ENCODE data around the gene WNT11.

Gene WNT11

GRCh38 chr11:76244316-76244851 lies 38.1 kb upstream of the WNT11 start:
- no peaks in the 10 kb centered on the region for H3K27me3 ChIP-seq (ENCODE audit: control insufficient read depth in 1 of 2, insufficient read depth in 2 of 2, low read length in 2 of 2)
- no peaks in the 10 kb centered on the region for H3K4me1 ChIP-seq (ENCODE audit: insufficient read depth, low read length)
- H3K27ac ChIP-seq (ENCODE audit: low read depth, low read length): no peak overlapping the region
- H3K4me3 ChIP-seq (ENCODE audit: low read depth in 1 of 2, low read length in 2 of 2): no peak overlapping the region
- no peak overlapping the region for H3K9ac ChIP-seq (ENCODE audit: low read length)
- H3K9me3 ChIP-seq (ENCODE audit: low read length): no peaks in the 10 kb centered on the region
- no peaks in the 10 kb centered on the region for H3K36me3 ChIP-seq (ENCODE audit: insufficient read depth, low read length)

- Histone ChIP-seq H3K9me3 (ENCODE audit: low read length) (no peaks in the 10 kb centered on the region), H3K27me3 (ENCODE audit: control insufficient read depth in 1 of 2, insufficient read depth in 2 of 2, low read length in 2 of 2) (no peaks in the 10 kb centered on the region), H3K9ac (ENCODE audit: low read length) (no peak overlapping the region), H3K4me1 (ENCODE audit: insufficient read depth, low read length) (no peaks in the 10 kb centered on the region), H3K27ac (ENCODE audit: low read depth, low read length) (no peak overlapping the region), H3K4me3 (ENCODE audit: low read depth in 1 of 2, low read length in 2 of 2) (no peak overlapping the region), H3K36me3 (ENCODE audit: insufficient read depth, low read length) (no peaks in the 10 kb centered on the region)
Measured at GRCh38 chr11:76243957-76244285, 37.6 kb upstream of the WNT11 start.

- H3K4me3 ChIP-seq (ENCODE audit: low read depth in 1 of 2, low read length in 2 of 2): no peak overlapping the region
- no peaks in the 10 kb centered on the region for H3K4me1 ChIP-seq (ENCODE audit: insufficient read depth, low read length)
- H3K27me3 ChIP-seq (ENCODE audit: control insufficient read depth in 1 of 2, insufficient read depth in 2 of 2, low read length in 2 of 2): no peaks in the 10 kb centered on the region
- no peak overlapping the region for H3K27ac ChIP-seq (ENCODE audit: low read depth, low read length)
- no peak overlapping the region for H3K9ac ChIP-seq (ENCODE audit: low read length)
- no peaks in the 10 kb centered on the region for H3K9me3 ChIP-seq (ENCODE audit: low read length)
- H3K36me3 ChIP-seq (ENCODE audit: insufficient read depth, low read length): no peaks in the 10 kb centered on the region
Measured at GRCh38 chr11:76243193-76243956, 37.1 kb upstream of the WNT11 start.

GRCh38 chr11:76242004-76242779 lies 35.9 kb upstream of the WNT11 start:
- no peaks in the 10 kb centered on the region for H3K9me3 ChIP-seq (ENCODE audit: low read length)
- H3K9ac ChIP-seq (ENCODE audit: low read length): no peak overlapping the region
- no peaks in the 10 kb centered on the region for H3K27me3 ChIP-seq (ENCODE audit: control insufficient read depth in 1 of 2, insufficient read depth in 2 of 2, low read length in 2 of 2)
- no peaks in the 10 kb centered on the region for H3K36me3 ChIP-seq (ENCODE audit: insufficient read depth, low read length)
- no peaks in the 10 kb centered on the region for H3K4me1 ChIP-seq (ENCODE audit: insufficient read depth, low read length)
- H3K27ac ChIP-seq (ENCODE audit: low read depth, low read length): no peak overlapping the region
- H3K4me3 ChIP-seq (ENCODE audit: low read depth in 1 of 2, low read length in 2 of 2): no peak overlapping the region

GRCh38 chr11:76241243-76242000 lies 35.1 kb upstream of the WNT11 start:
- H3K27ac ChIP-seq (ENCODE audit: low read depth, low read length): no peak overlapping the region

GRCh38 chr11:76240666-76241065 lies 34.4 kb upstream of the WNT11 start:
- Histone ChIP-seq H3K9me3 (ENCODE audit: low read length) (no peaks in the 10 kb centered on the region), H3K9ac (ENCODE audit: low read length) (no peak overlapping the region), H3K27me3 (ENCODE audit: control insufficient read depth in 1 of 2, insufficient read depth in 2 of 2, low read length in 2 of 2) (no peaks in the 10 kb centered on the region), H3K36me3 (ENCODE audit: insufficient read depth, low read length) (no peaks in the 10 kb centered on the region), H3K27ac (ENCODE audit: low read depth, low read length) (no peak overlapping the region), H3K4me3 (ENCODE audit: low read depth in 1 of 2, low read length in 2 of 2) (no peak overlapping the region), H3K4me1 (ENCODE audit: insufficient read depth, low read length) (peaks cover 4% of the 10 kb centered on the region)

More at GRCh38 chr11:76241243-76242000, 35.1 kb upstream of the WNT11 start:
- no peaks in the 10 kb centered on the region for H3K36me3 ChIP-seq (ENCODE audit: insufficient read depth, low read length)
- no peaks in the 10 kb centered on the region for H3K9me3 ChIP-seq (ENCODE audit: low read length)
- peaks cover 4% of the 10 kb centered on the region for H3K4me1 ChIP-seq (ENCODE audit: insufficient read depth, low read length)
- H3K9ac ChIP-seq (ENCODE audit: low read length): no peak overlapping the region
- H3K27me3 ChIP-seq (ENCODE audit: control insufficient read depth in 1 of 2, insufficient read depth in 2 of 2, low read length in 2 of 2): no peaks in the 10 kb centered on the region
- no peak overlapping the region for H3K4me3 ChIP-seq (ENCODE audit: low read depth in 1 of 2, low read length in 2 of 2)

GRCh38 chr11:76240161-76240540 lies 33.8 kb upstream of the WNT11 start:
- Histone ChIP-seq H3K4me3 (ENCODE audit: low read depth in 1 of 2, low read length in 2 of 2) (no peak overlapping the region), H3K9ac (ENCODE audit: low read length) (no peak overlapping the region), H3K27ac (ENCODE audit: low read depth, low read length) (no peak overlapping the region), H3K36me3 (ENCODE audit: insufficient read depth, low read length) (no peaks in the 10 kb centered on the region), H3K4me1 (ENCODE audit: insufficient read depth, low read length) (peaks cover 4% of the 10 kb centered on the region), H3K27me3 (ENCODE audit: control insufficient read depth in 1 of 2, insufficient read depth in 2 of 2, low read length in 2 of 2) (no peaks in the 10 kb centered on the region), H3K9me3 (ENCODE audit: low read length) (no peaks in the 10 kb centered on the region)

- H3K36me3 ChIP-seq (ENCODE audit: insufficient read depth, low read length): no peaks in the 10 kb centered on the region
- no peak overlapping the region for H3K9ac ChIP-seq (ENCODE audit: low read length)
Measured at GRCh38 chr11:76239483-76240160, 33.3 kb upstream of the WNT11 start.

GRCh38 chr11:76238551-76238950 lies 32.2 kb upstream of the WNT11 start:
- H3K4me3 ChIP-seq (ENCODE audit: low read depth in 1 of 2, low read length in 2 of 2): no peak overlapping the region
- H3K27me3 ChIP-seq (ENCODE audit: control insufficient read depth in 1 of 2, insufficient read depth in 2 of 2, low read length in 2 of 2): no peaks in the 10 kb centered on the region
- peaks cover 11% of the 10 kb centered on the region for H3K4me1 ChIP-seq (ENCODE audit: insufficient read depth, low read length)
- H3K9ac ChIP-seq (ENCODE audit: low read length): no peak overlapping the region
- H3K9me3 ChIP-seq (ENCODE audit: low read length): no peaks in the 10 kb centered on the region
- H3K36me3 ChIP-seq (ENCODE audit: insufficient read depth, low read length): no peaks in the 10 kb centered on the region
- H3K27ac ChIP-seq (ENCODE audit: low read depth, low read length): no peak overlapping the region

More at GRCh38 chr11:76239483-76240160, 33.3 kb upstream of the WNT11 start:
- Histone ChIP-seq H3K4me1 (ENCODE audit: insufficient read depth, low read length) (peaks cover 4% of the 10 kb centered on the region), H3K4me3 (ENCODE audit: low read depth in 1 of 2, low read length in 2 of 2) (no peak overlapping the region), H3K27me3 (ENCODE audit: control insufficient read depth in 1 of 2, insufficient read depth in 2 of 2, low read length in 2 of 2) (no peaks in the 10 kb centered on the region), H3K27ac (ENCODE audit: low read depth, low read length) (no peak overlapping the region), H3K9me3 (ENCODE audit: low read length) (no peaks in the 10 kb centered on the region)

- no peak overlapping the region for H3K9ac ChIP-seq (ENCODE audit: low read length)
- no peak overlapping the region for H3K27ac ChIP-seq (ENCODE audit: low read depth, low read length)
Measured at GRCh38 chr11:76237914-76238313, 31.6 kb upstream of the WNT11 start.

More at GRCh38 chr11:76237914-76238313, 31.6 kb upstream of the WNT11 start:
- H3K27me3 ChIP-seq (ENCODE audit: control insufficient read depth in 1 of 2, insufficient read depth in 2 of 2, low read length in 2 of 2): no peaks in the 10 kb centered on the region
- H3K4me3 ChIP-seq (ENCODE audit: low read depth in 1 of 2, low read length in 2 of 2): no peak overlapping the region
- no peaks in the 10 kb centered on the region for H3K9me3 ChIP-seq (ENCODE audit: low read length)
- H3K36me3 ChIP-seq (ENCODE audit: insufficient read depth, low read length): no peaks in the 10 kb centered on the region
- H3K4me1 ChIP-seq (ENCODE audit: insufficient read depth, low read length): peaks cover 11% of the 10 kb centered on the region

All from muscle layer of colon (tissue), 2 donors.